OCI-LY1 (cell line): ENCODE measurements around the gene DDX3X.
"Not testable (repeated sequence)": the region's sequence is repeated elsewhere in the genome, so short reads cannot be mapped to it uniquely, and the experiment has no call there.

ENCODE experiments used
- H2AFZ ChIP-seq: fragments of 200-600 bp; sonication (generic), shearing (Covaris generic); 2 replicates; pipeline ENCODE4 v1.6.0; 2014; ENCODE audit warnings: antibody characterized with exemption, mild to moderate bottlenecking, low read length
- H3F3A ChIP-seq: fragments of 200-600 bp; sonication (generic), shearing (Covaris generic); 2 replicates; pipeline ENCODE4 v1.6.0; 2014; ENCODE audit warnings: mild to moderate bottlenecking, antibody characterized with exemption, low read length, moderate library complexity; ENCODE audit not compliant: insufficient read depth
- H3K27ac ChIP-seq: fragments of 200-600 bp; sonication (generic); 2 replicates; pipeline ENCODE4 v1.5.1; 2014; ENCODE audit warnings: low read length, mixed run types, mild to moderate bottlenecking, low read depth; ENCODE audit not compliant: poor library complexity, severe bottlenecking
- H3K27me3 ChIP-seq: fragments of 200-600 bp; sonication (generic); 2 replicates; pipeline ENCODE4 v1.6.0; 2014; ENCODE audit warnings: antibody characterized with exemption, mild to moderate bottlenecking, low read length, moderate library complexity; ENCODE audit not compliant: insufficient read depth
- H3K36me3 ChIP-seq: fragments of 200-600 bp; sonication (generic); 2 replicates; pipeline ENCODE4 v1.6.1; 2014; ENCODE audit warnings: mild to moderate bottlenecking, antibody characterized with exemption, low read length, moderate library complexity, mixed read lengths; ENCODE audit not compliant: insufficient read depth
- H3K4me1 ChIP-seq: fragments of 200-600 bp; sonication (generic); 2 replicates; pipeline ENCODE4 v1.5.1; 2014; ENCODE audit warnings: mild to moderate bottlenecking, low read length, moderate library complexity; ENCODE audit not compliant: insufficient read depth, severe bottlenecking
- H3K4me2 ChIP-seq: fragments of 200-600 bp; sonication (generic), shearing (Covaris generic); 2 replicates; pipeline ENCODE4 v1.6.1; 2014; ENCODE audit warnings: low read length
- H3K4me3 ChIP-seq: fragments of 200-600 bp; sonication (generic); 2 replicates; pipeline ENCODE4 v1.5.1; 2014; ENCODE audit warnings: low read length, low read depth, mild to moderate bottlenecking, mixed read lengths; ENCODE audit not compliant: poor library complexity, severe bottlenecking
- H3K79me2 ChIP-seq: fragments of 200-600 bp; shearing (Covaris generic); 2 replicates; pipeline ENCODE4 v1.6.1; 2016; ENCODE audit warnings: mixed run types, low read length, mixed read lengths; ENCODE audit not compliant: insufficient read depth
- H3K9ac ChIP-seq: fragments of 200-600 bp; sonication (generic), shearing (Covaris generic); 2 replicates; pipeline ENCODE4 v1.6.1; 2014; ENCODE audit warnings: mild to moderate bottlenecking, low read length, mixed read lengths
- H3K9me2 ChIP-seq: fragments of 200-600 bp; sonication (generic), shearing (Covaris generic); 2 replicates; pipeline ENCODE4 v1.6.1; 2014; ENCODE audit warnings: low read depth, mild to moderate bottlenecking, low read length, mixed read lengths
- H3K9me3 ChIP-seq: fragments of 200-600 bp; shearing (Covaris generic); 2 replicates; pipeline ENCODE4 v1.6.1; 2014; ENCODE audit warnings: low read length, mixed read lengths
- H4K20me1 ChIP-seq: fragments of 200-600 bp; sonication (generic), shearing (Covaris generic); 2 replicates; pipeline ENCODE4 v1.6.0; 2016; ENCODE audit warnings: mild to moderate bottlenecking, low read length; ENCODE audit not compliant: insufficient read depth
- CTCF ChIP-seq: fragments of 200-600 bp; sonication (generic), shearing (Covaris generic); IDR thresholded peaks from 2 replicates; pipeline ENCODE4 v1.5.1; 2017; ENCODE audit warnings: mild to moderate bottlenecking, antibody characterized with exemption, low read length, moderate library complexity, mixed read lengths
- EZH2 ChIP-seq: fragments of 200-600 bp; sonication (generic), shearing (Covaris generic); IDR thresholded peaks from 2 replicates; pipeline ENCODE4 v1.8.0; 2017; ENCODE audit warnings: borderline replicate concordance, mixed run types, mild to moderate bottlenecking, antibody characterized with exemption, low read length, moderate library complexity, mixed read lengths

The DDX3X gene

GRCh38 chrX:41409006-41409405 lies 75.0 kb downstream of the DDX3X start:
- Histone ChIP-seq H3K79me2 (no peaks in the 10 kb centered on the region), H3K4me2 (no peak overlapping the region), H3K9me2 (no peaks in the 10 kb centered on the region), H2AFZ (no peak overlapping the region), H3K9ac (no peak overlapping the region), H3K27me3 (no peaks in the 10 kb centered on the region), H3K36me3 (no peaks in the 10 kb centered on the region; the same call in 1 of the 2 replicates), H3K27ac (no peak overlapping the region), H3K9me3 (no peaks in the 10 kb centered on the region), H3K4me1 (peaks cover 9% of the 10 kb centered on the region), H3F3A (no peaks in the 10 kb centered on the region), H3K4me3 (no peak overlapping the region), H4K20me1 (no peaks in the 10 kb centered on the region)
- TF ChIP-seq EZH2 (no peak), CTCF (no peak)

- H3K9ac ChIP-seq, H3K27ac ChIP-seq, H3K79me2 ChIP-seq: not testable (repeated sequence)
Observed at GRCh38 chrX:41411222-41411621, 77.3 kb downstream of the DDX3X start.

GRCh38 chrX:41412261-41413081 lies 78.5 kb downstream of the DDX3X start:
- Histone ChIP-seq H3K9me3 (no peaks in the 10 kb centered on the region), H3K4me1 (peaks cover 9% of the 10 kb centered on the region), H4K20me1 (no peaks in the 10 kb centered on the region), H3K9me2 (no peaks in the 10 kb centered on the region), H3K36me3 (no peaks in the 10 kb centered on the region), H3K4me2 (no peak overlapping the region), H3K4me3 (no peak overlapping the region), H2AFZ (no peak overlapping the region), H3K79me2 (no peaks in the 10 kb centered on the region), H3K27me3 (no peaks in the 10 kb centered on the region), H3K9ac (no peak overlapping the region), H3K27ac (no peak overlapping the region), H3F3A (no peaks in the 10 kb centered on the region)
- TF ChIP-seq EZH2 (no peak), CTCF (no peak)

More at GRCh38 chrX:41411222-41411621, 77.3 kb downstream of the DDX3X start:
- not testable (repeated sequence) for H3F3A ChIP-seq, H2AFZ ChIP-seq, H3K4me3 ChIP-seq, H3K4me1 ChIP-seq, H3K9me3 ChIP-seq, H3K36me3 ChIP-seq, H3K27me3 ChIP-seq, H3K4me2 ChIP-seq, H4K20me1 ChIP-seq, H3K9me2 ChIP-seq
